PC-3 (cell line): ENCODE results near the gene LGR4. TPM values are rescaled to one million over a fixed set of nuclear protein-coding genes. Genes with fewer than 3 reads are reported as not detected.

Source experiments
- ATAC-seq: fragments of 200-7000 bp; cut with Tn5 transposase; 2 replicates; pipeline ENCODE4 v1.9.1; 2020; ENCODE audit warnings: mild to moderate bottlenecking, moderate library complexity
- BruUV-seq: library from RNA; stranded (reverse); fragments of 400-500 nt; replicated peaks from 2 replicates; lab custom pipeline; 2021; lab: Mats Ljungman, UMichigan
- CTCF ChIA-PET: fragments of 300-600 bp; sonication (Branson Sonifier 250); formaldehyde crosslinking; loops from one replicate; lab custom pipeline; 2022; ENCODE audit warnings: antibody characterized with exemption; lab: Charles Lee
- POLR2A ChIA-PET: fragments of 300-600 bp; sonication (Branson Sonifier 250); formaldehyde crosslinking; loops from one replicate; lab custom pipeline; 2022; ENCODE audit warnings: antibody characterized with exemption; ENCODE audit not compliant: unreplicated experiment; lab: Charles Lee
- DNase-seq: peaks from one replicate; pipeline ENCODE4 v3.0.0-alpha.2; 2015
- H2AFZ ChIP-seq: fragments of 300-600 bp; sonication (generic); 2 replicates; pipeline ENCODE4 v1.6.0; 2016; ENCODE audit warnings: antibody characterized with exemption, low read length
- H3F3A ChIP-seq: fragments of 300-600 bp; sonication (generic); one replicate; pipeline ENCODE4 v1.6.0; 2017; ENCODE audit warnings: antibody characterized with exemption, low read length, control low read depth, mild to moderate bottlenecking; ENCODE audit not compliant: unreplicated experiment
- H3K27ac ChIP-seq: fragments of 300-600 bp; sonication (generic); 2 replicates; pipeline ENCODE4 v1.5.1; 2016; ENCODE audit warnings: mild to moderate bottlenecking, low read length
- H3K27me3 ChIP-seq: fragments of 300-600 bp; sonication (generic); 2 replicates; pipeline ENCODE4 v1.6.1; 2016; ENCODE audit warnings: low read length, mixed read lengths
- H3K36me3 ChIP-seq: fragments of 300-600 bp; sonication (generic); 2 replicates; pipeline ENCODE4 v1.6.1; 2016; ENCODE audit warnings: low read depth, mixed run types, low read length, mixed read lengths
- H3K4me1 ChIP-seq: fragments of 300-600 bp; sonication (generic); 2 replicates; pipeline ENCODE4 v1.5.1; 2016; ENCODE audit warnings: low read length; ENCODE audit not compliant: insufficient read depth
- H3K4me2 ChIP-seq: fragments of 300-600 bp; sonication (generic); 2 replicates; pipeline ENCODE4 v1.6.0; 2016; ENCODE audit warnings: low read length
- H3K4me3 ChIP-seq: fragments of 300-600 bp; sonication (generic); 2 replicates; pipeline ENCODE4 v1.5.1; 2016; ENCODE audit warnings: mild to moderate bottlenecking, low read length, mixed read lengths
- H3K79me2 ChIP-seq: fragments of 300-600 bp; sonication (generic); 2 replicates; pipeline ENCODE4 v1.6.1; 2017; ENCODE audit warnings: low read length, mixed read lengths
- H3K9ac ChIP-seq: fragments of 300-600 bp; sonication (generic); 2 replicates; pipeline ENCODE4 v1.6.0; 2016; ENCODE audit warnings: mild to moderate bottlenecking, low read length
- H3K9me2 ChIP-seq: fragments of 300-600 bp; sonication (generic); replicated peaks from 2 replicates; pipeline ENCODE4 v1.6.1; 2016; ENCODE audit warnings: mixed run types, low read length, mixed read lengths
- H3K9me3 ChIP-seq: fragments of 300-600 bp; sonication (generic); 2 replicates; pipeline ENCODE4 v1.6.1; 2016; ENCODE audit warnings: low read length, mixed read lengths
- H4K20me1 ChIP-seq: fragments of 300-600 bp; sonication (generic); 2 replicates; pipeline ENCODE4 v1.6.1; 2016; ENCODE audit warnings: low read length, mixed read lengths
- CTCF ChIP-seq: fragments of 300-600 bp; sonication (generic); conservative IDR thresholded peaks from 2 replicates; pipeline ENCODE4 v1.5.1; 2017; ENCODE audit warnings: antibody characterized with exemption, low read depth, mild to moderate bottlenecking, low read length
- EZH2 ChIP-seq: fragments of 300-600 bp; sonication (generic); IDR thresholded peaks from one replicate; pipeline ENCODE4 v1.6.1; 2017; ENCODE audit warnings: antibody characterized with exemption, mild to moderate bottlenecking, low read length; ENCODE audit not compliant: unreplicated experiment
- EZH2phosphoT487 ChIP-seq: fragments of 300-600 bp; sonication (generic); IDR thresholded peaks from 2 replicates; pipeline ENCODE4 v1.6.1; 2018; ENCODE audit warnings: mild to moderate bottlenecking, antibody characterized with exemption, low read length, borderline replicate concordance
- intact Hi-C: fragments of 100-400 bp; cut with micrococcal nuclease; formaldehyde crosslinking; loops from 2 replicates; pipeline ENCODE4 v1.9.0; 2023
- total RNA-seq: library from RNA; depleted of rRNA; stranded (reverse); fragments of >200 nt; gene quantifications from 2 replicates; pipeline ENCODE4 v1.2.3, GENCODE V29; 2014

Gene LGR4
- total RNA-seq, 1 experiment from 2014 or later = 13.5 TPM

GRCh38 chr11:27395556-27396258, 76.9 kb downstream of the LGR4 start:
- H3K79me2 ChIP-seq = peaks cover 4% of the 10 kb centered on the region; the same call in 1 of the 2 replicates
- no peaks in the 10 kb centered on the region for H3K9me2 ChIP-seq
- no peaks in the 10 kb centered on the region for H4K20me1 ChIP-seq
- peaks cover 62% of the 10 kb centered on the region for H3K4me1 ChIP-seq
- ChIA-PET POLR2A (interaction anchor here (0.6 to 1.7 kb wide), 4 partner anchors 73 to 98 kb away, joined by 3 to 12 read pairs (median 5); partner anchors contain the start of gene LGR4), CTCF (interaction anchor here (0.6 to 1.2 kb wide), 3 partner anchors 16 to 100 kb away, joined by 3 to 7 read pairs (median 5); no protein-coding TSS in a partner anchor)
- ATAC-seq (peak; percentile 83), DNase-seq (peak; percentile 65)
- H3K9me3 ChIP-seq = no peaks in the 10 kb centered on the region
- peak overlapping the region; percentile 87 for H3K27ac ChIP-seq
- H3K27me3 ChIP-seq = no peaks in the 10 kb centered on the region
- peak overlapping the region; percentile 47; the same call in 1 of the 2 replicates for H3K4me3 ChIP-seq
- H3F3A ChIP-seq = peaks cover 9% of the 10 kb centered on the region
- peak overlapping the region; percentile 47 for H3K9ac ChIP-seq
- BruUV-seq = TSS peak; percentile 85
- H3K36me3 ChIP-seq = no peaks in the 10 kb centered on the region
- H2AFZ ChIP-seq = no peak overlapping the region
- intact Hi-C loops = loop anchor here (1.0 kb wide), 3 partner anchors 47 to 94 kb away; partner anchors contain the start of gene LGR4
- peak overlapping the region; percentile 77 for H3K4me2 ChIP-seq
- no peak for TF ChIP-seq EZH2
- TF ChIP-seq CTCF = no peak
- no peak for TF ChIP-seq EZH2phosphoT487

GRCh38 chr11:27394781-27395228, 77.8 kb downstream of the LGR4 start:
- intact Hi-C loops = loop anchor here (1.0 kb wide), 3 partner anchors 47 to 94 kb away; partner anchors contain the start of gene LGR4
- ATAC-seq (no peak), DNase-seq (no peak)
- H3K4me3 ChIP-seq = peak overlapping the region; percentile 47; the same call in 1 of the 2 replicates
- H3K79me2 ChIP-seq = peaks cover 4% of the 10 kb centered on the region; the same call in 1 of the 2 replicates
- no peaks in the 10 kb centered on the region for H3K9me2 ChIP-seq
- H3F3A ChIP-seq = peaks cover 9% of the 10 kb centered on the region
- peak overlapping the region; percentile 29; the same call in 1 of the 2 replicates for H3K9ac ChIP-seq
- no peaks in the 10 kb centered on the region for H4K20me1 ChIP-seq
- H3K4me2 ChIP-seq = peak overlapping the region; percentile 77
- no peak overlapping the region for H2AFZ ChIP-seq
- no peaks in the 10 kb centered on the region for H3K36me3 ChIP-seq
- CTCF ChIA-PET = no interaction called here
- H3K27me3 ChIP-seq = no peaks in the 10 kb centered on the region
- no peak for TF ChIP-seq EZH2
- no peak for TF ChIP-seq CTCF
- no peak for TF ChIP-seq EZH2phosphoT487
- POLR2A ChIA-PET = interaction anchor here (1.2 to 1.7 kb wide), 2 partner anchors 74 to 78 kb away, joined by 7 to 12 read pairs; partner anchors contain the start of gene LGR4
- peaks cover 61% of the 10 kb centered on the region for H3K4me1 ChIP-seq
- H3K9me3 ChIP-seq = no peaks in the 10 kb centered on the region
- peak overlapping the region; percentile 87 for H3K27ac ChIP-seq
- BruUV-seq = no TSS peak
